ENCODE data around the gene NTN4. TPM values are rescaled to one million over a fixed set of nuclear protein-coding genes. Genes with fewer than 3 reads are reported as not detected.
A peak's percentile ranks its signal among the peaks of the same experiment; 100 is the strongest.
"Not testable (repeated sequence)": the region's sequence is repeated elsewhere in the genome, so short reads cannot be mapped to it uniquely, and the experiment has no call there.

NTN4 gene
- total RNA-seq, 4 donors from 2014 or later, result 4.0 to 10.0 (median 5.7) TPM

- no peaks in the 10 kb centered on the region for H3K9me3 ChIP-seq
- no peak for DNase-seq
- no peak overlapping the region for H3K4me3 ChIP-seq
- H3K27me3 ChIP-seq, result no peaks in the 10 kb centered on the region
- no peak for ATAC-seq
- H3K27ac ChIP-seq, result no peak overlapping the region
- in situ Hi-C loops (cut with MboI; ENCODE audit: low sequenced_read_pairs in 4 of 4) (no loop called here), intact Hi-C loops (cut with DNase I; ENCODE audit: low total_unique reads) (loop anchor here (1.0 to 2.0 kb wide), 2 partner anchors 38 to 179 kb away; partner anchors contain the start of gene SNRPF)
- TF ChIP-seq CTCF (IDR thresholded peaks at IDR 0.05 in 4 of 5, conservative IDR thresholded peaks at IDR 0.05 in 1 of 5) (peak in 3 of 5 experiments; percentile 17 to 46 (median 45)), POLR2A (IDR thresholded peaks at IDR 0.05) (no peak)
- H3K36me3 ChIP-seq, result no peaks in the 10 kb centered on the region
- H3K4me1 ChIP-seq, result no peaks in the 10 kb centered on the region
These were observed 29.6 kb upstream of the NTN4 start for GRCh38 chr12:95820096-95820703.

GRCh38 chr12:95815632-95816212, 25.2 kb upstream of the NTN4 start:
- in situ Hi-C loops (cut with MboI; ENCODE audit: low sequenced_read_pairs in 4 of 4) (loop anchor here in 3 of 4 donors (5.0 to 10.0 kb wide), 2 partner anchors 231 to 233 kb away; no protein-coding TSS in a partner anchor), intact Hi-C loops (cut with DNase I; ENCODE audit: low total_unique reads) (loop anchor here (1.0 to 2.0 kb wide), 2 partner anchors 233 to 241 kb away; no protein-coding TSS in a partner anchor)
- Histone ChIP-seq H3K36me3 (no peaks in the 10 kb centered on the region), H3K9me3 (no peaks in the 10 kb centered on the region), H3K27me3 (no peaks in the 10 kb centered on the region), H3K4me3 (no peak overlapping the region), H3K27ac (no peak overlapping the region), H3K4me1 (no peaks in the 10 kb centered on the region)
- DNase-seq (no peak), ATAC-seq (no peak)
- TF ChIP-seq CTCF (IDR thresholded peaks at IDR 0.05 in 4 of 5, conservative IDR thresholded peaks at IDR 0.05 in 1 of 5) (peak; percentile 30 to 62 (median 47)), POLR2A (IDR thresholded peaks at IDR 0.05) (no peak)

GRCh38 chr12:95812155-95812554, 21.6 kb upstream of the NTN4 start:
- intact Hi-C loops (cut with DNase I; ENCODE audit: low total_unique reads); ATAC-seq; H3K36me3 ChIP-seq; H3K4me3 ChIP-seq; H3K4me1 ChIP-seq; DNase-seq; H3K27ac ChIP-seq; H3K9me3 ChIP-seq; H3K27me3 ChIP-seq: not testable (repeated sequence)
- in situ Hi-C loops (cut with MboI; ENCODE audit: low sequenced_read_pairs in 4 of 4), result loop anchor here in 3 of 4 donors (5.0 to 10.0 kb wide), 2 partner anchors 227 to 230 kb away; no protein-coding TSS in a partner anchor

- TF ChIP-seq CTCF (IDR thresholded peaks at IDR 0.05 in 4 of 5, conservative IDR thresholded peaks at IDR 0.05 in 1 of 5), result no peak
- TF ChIP-seq POLR2A (IDR thresholded peaks at IDR 0.05), result no peak
- no peaks in the 10 kb centered on the region for H3K36me3 ChIP-seq
- H3K27me3 ChIP-seq, result no peaks in the 10 kb centered on the region
- ATAC-seq, result no peak
- no peaks in the 10 kb centered on the region for H3K9me3 ChIP-seq
- no peaks in the 10 kb centered on the region for H3K4me1 ChIP-seq
- no peak overlapping the region for H3K4me3 ChIP-seq
- intact Hi-C loops (cut with DNase I; ENCODE audit: low total_unique reads) (no loop called here), in situ Hi-C loops (cut with MboI; ENCODE audit: low sequenced_read_pairs in 4 of 4) (loop anchor here in 3 of 4 donors (5.0 to 10.0 kb wide), 2 partner anchors 226 to 228 kb away; no protein-coding TSS in a partner anchor)
- DNase-seq, result no peak
- no peak overlapping the region for H3K27ac ChIP-seq
These were observed 19.8 kb upstream of the NTN4 start for GRCh38 chr12:95810411-95810810.

- no peaks in the 10 kb centered on the region for H3K9me3 ChIP-seq
- in situ Hi-C loops (cut with MboI; ENCODE audit: low sequenced_read_pairs in 4 of 4) (no loop called here), intact Hi-C loops (cut with DNase I; ENCODE audit: low total_unique reads) (no loop called here)
- no peak overlapping the region for H3K27ac ChIP-seq
- TF ChIP-seq POLR2A (IDR thresholded peaks at IDR 0.05), result no peak
- TF ChIP-seq CTCF (IDR thresholded peaks at IDR 0.05 in 4 of 5, conservative IDR thresholded peaks at IDR 0.05 in 1 of 5), result no peak
- no peaks in the 10 kb centered on the region for H3K27me3 ChIP-seq
- DNase-seq (no peak), ATAC-seq (no peak)
- H3K4me3 ChIP-seq, result no peak overlapping the region
- H3K4me1 ChIP-seq, result no peaks in the 10 kb centered on the region
- H3K36me3 ChIP-seq, result no peaks in the 10 kb centered on the region
These were observed 18.6 kb upstream of the NTN4 start for GRCh38 chr12:95809000-95809680.
